Stimulated activated CD8-positive, alpha-beta memory T cell treated with anti-CD3 and anti-CD28 coated beads, Interleukin-15, amount 100 ng/mL, for 48 hours (primary cell): ENCODE results near the gene SMTN.

ENCODE experiments used
- DNase-seq, 2 donors: peaks; one replicate each; pipeline ENCODE4 v3.0.0-alpha.2; 2020; ENCODE audit warnings: low read depth in 2 of 2

Gene SMTN

GRCh38 chr22:31126869-31127175, 45.7 kb downstream of the SMTN start:
- DNase-seq = no peak

DNA sequence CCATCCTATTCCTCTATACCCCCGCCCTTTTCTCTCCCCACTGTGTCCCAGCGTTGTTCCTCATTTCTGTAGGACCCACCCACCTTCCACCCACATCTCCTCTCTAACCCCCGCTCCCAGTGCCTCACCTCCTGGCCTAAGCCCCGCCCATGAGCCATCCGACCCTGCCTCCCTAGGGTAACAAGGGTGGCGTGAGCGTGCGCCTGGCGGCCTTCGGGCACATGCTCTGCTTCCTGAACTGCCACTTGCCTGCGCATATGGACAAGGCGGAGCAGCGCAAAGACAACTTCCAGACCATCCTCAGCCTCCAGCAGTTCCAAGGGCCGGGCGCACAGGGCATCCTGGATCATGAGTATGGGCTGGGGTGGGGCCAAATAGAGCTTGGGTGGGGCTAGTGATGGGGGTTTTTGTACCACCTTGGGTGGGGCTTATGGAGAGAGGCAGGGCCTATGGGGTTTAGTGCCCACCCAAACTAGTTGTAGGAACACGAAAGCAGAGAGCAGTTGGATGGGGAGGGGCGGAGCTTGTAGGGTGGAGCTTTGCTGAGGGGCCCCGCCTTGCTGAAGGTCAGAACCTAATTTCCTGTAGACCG, 46.2 kb downstream of the SMTN start:
- no peak for DNase-seq

DNA sequence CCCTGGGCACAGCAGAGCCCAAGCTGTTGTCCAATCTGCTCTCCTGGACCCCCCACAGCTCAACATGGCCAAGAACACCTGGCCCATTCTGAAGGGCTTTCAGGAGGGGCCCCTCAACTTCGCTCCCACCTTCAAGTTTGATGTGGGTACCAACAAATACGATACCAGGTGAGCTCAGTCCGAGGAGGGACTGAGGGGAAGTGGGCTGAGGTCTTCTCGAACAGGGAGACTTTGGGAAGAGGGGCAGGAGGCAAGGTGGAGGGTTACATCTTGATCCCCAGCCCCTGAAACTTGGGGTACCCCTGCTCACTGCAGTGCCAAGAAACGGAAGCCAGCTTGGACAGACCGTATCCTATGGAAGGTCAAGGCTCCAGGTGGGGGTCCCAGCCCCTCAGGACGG, 47.0 kb downstream of the SMTN start:
- DNase-seq = no peak

DNA sequence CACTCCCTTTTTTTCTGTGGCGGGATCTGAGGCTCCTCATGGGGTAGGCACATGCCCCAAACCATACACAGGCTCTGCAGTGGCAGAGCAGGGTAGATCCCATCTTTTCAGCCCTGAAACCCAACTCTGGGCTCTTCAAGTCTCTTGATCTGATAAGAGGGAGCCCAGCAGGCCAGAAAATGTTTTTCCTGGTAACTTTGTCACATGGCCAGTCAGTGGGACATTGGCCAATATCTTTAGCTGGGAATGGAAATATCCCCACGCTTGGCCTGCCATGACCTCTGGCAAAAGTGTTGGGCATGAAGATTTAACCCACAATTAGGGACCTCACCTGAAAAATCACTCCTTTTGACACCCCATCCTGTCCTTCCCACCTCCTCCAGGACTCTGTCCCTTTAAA, 49.8 kb downstream of the SMTN start:
- no peak for DNase-seq

GRCh38 chr22:31133911-31134310, 52.8 kb downstream of the SMTN start:
- no peak for DNase-seq

DNA sequence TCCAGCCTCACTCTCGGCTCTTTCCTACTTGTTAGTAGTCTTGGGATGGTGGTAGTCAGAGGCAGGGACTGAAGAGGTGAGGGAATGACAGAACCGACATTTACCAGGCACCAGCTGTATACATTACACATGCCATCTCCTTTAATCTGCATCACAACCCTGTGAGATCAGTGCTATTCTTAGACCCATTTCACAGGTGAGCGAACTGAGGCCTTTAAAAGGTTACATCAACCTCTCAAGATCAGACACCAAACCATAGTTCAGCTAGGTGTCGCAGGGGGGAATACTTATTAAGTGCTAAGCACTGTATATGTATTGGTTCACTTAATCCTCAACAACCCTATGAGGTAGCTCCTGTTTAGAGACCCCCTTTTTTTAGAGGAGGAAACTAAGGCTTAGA, 53.6 kb downstream of the SMTN start:
- DNase-seq = no peak

DNA sequence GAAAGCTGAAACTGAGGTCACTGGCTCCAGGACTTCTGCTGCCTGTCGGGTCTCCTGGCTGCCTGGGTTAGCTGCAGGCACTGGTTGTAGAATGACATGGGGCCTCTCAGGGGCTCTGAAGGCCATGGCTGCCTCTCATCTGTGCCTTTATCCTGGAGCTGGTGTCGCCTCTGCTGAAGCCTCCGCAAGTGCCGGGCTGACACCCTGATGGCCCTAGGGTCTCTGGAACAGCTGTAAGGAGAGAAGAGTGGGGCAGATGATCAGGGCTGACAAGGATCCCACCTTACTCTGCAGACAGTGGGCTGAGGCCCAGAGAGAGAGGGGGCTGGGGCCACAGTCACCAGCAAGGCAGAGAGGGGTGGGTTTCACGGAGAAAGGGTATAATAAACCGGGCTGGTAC, 54.6 kb downstream of the SMTN start:
- DNase-seq = no peak

DNA sequence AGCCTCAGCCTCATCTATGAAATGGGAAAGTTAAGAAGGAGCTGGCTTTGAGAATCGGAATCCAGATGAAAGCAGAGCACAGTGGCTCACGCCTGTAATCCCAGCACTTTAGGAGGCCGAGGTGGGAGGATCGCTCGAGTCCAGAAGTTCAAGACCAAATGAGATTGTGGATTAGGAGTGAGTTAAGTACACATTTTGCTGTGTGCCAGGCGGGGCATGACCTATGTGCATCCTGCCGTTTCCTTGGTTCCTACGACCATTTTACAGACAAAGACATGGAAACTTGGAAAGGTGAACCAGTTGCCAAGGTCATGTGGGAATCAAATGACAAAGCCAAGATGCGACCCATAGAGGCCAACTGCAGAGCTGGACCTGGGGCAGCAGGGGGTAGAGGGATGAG, 55.0 kb downstream of the SMTN start:
- no peak for DNase-seq

GRCh38 chr22:31136711-31137110, 55.6 kb downstream of the SMTN start:
- no peak for DNase-seq

GRCh38 chr22:31137721-31138120, 56.6 kb downstream of the SMTN start:
- DNase-seq = no peak

GRCh38 chr22:31138126-31138525, 57.0 kb downstream of the SMTN start:
- DNase-seq = no peak

DNA sequence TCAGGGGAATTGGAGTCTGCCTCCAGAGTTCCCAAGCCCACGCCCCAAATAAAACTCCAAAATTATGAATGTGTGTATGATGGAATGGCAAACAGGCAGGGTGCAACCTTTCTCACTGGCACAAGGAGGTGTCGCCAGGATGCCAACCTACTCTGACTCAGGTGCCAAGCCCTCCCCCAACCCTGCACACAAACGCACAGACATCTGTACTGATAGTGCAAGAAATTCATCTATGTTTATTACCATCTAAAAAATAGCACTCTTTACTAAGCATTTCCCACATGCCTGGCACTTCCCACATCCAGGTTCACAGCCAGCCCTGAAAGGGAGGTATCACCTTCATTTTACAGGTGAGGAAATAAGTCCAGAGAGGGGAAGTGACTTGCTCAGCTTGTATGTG, 57.9 kb downstream of the SMTN start:
- no peak for DNase-seq

GRCh38 chr22:31139866-31140716, 59.0 kb downstream of the SMTN start, which contains the start of gene PLA2G3:
PLA2G3 (minus strand) TSS chr22:31140508; CDS start chr22:31140354, 154 bp downstream.
- DNase-seq = no peak

GRCh38 chr22:31140746-31141145, 59.6 kb downstream of the SMTN start:
- no peak for DNase-seq

- DNase-seq = no peak
Observed at GRCh38 chr22:31141551-31141950, 60.4 kb downstream of the SMTN start.

DNA sequence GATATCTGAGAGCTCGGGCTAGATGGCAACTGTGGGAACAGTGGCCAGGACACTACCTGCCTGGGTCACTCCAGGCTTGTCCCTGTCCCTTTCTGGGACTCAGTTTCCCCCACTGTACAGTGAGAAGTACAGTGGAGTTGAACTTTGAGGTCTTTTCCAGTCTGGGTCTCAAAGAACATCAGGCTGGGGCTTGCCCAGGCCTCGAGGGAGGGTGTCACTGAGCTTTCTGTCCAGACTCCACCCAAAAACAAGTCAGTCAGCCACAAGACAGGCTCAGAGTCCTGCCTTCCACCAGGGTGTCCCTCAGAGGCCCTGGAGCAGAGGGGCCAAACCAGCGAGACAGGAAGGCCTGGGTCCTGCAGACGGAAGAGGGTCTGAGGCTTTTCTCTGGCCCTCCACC, 61.2 kb downstream of the SMTN start:
- no peak for DNase-seq

DNA sequence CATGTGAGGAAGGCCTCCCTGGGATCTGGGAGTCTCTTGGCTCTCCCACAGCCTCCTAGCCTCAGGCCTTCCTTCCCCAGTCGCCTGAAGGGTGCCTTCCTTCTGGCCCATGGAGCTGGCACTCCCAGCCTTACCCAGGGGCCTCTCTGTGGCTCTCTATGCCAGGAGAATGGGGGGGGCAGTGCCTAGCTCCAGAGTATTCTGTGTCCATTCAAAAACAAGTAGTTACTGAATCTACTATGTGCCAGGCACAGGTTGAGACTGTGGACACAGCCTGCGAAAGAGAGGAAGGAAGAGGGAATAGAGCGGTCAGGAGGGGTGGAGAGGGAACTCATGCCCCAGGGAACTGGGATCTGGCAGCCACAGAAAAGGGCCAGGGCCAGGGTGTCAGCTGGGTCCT, 61.9 kb downstream of the SMTN start:
- no peak for DNase-seq

DNA sequence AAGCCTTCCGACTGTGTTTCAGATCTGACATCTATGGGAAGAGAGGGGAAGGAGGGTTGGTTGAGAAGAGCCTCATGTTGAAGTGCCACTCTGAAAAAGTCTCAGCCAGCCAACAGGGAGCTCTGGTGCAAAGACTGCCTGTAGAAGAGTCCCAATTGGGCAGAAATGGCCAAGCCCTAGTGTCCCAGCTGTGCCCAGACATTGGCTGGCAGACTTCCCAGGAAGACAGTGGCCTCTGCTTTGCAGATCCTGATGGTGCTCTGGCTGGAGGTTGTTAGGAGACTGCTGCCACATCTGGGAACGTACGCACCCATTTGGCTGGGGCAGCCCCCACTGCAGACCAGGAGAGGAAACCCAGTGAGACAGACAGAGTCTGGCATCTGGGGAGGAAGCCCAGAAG, 62.4 kb downstream of the SMTN start:
- no peak for DNase-seq

- DNase-seq = no peak
Observed at GRCh38 chr22:31144223-31144622, 63.1 kb downstream of the SMTN start.

GRCh38 chr22:31148488-31148887, 67.4 kb downstream of the SMTN start:
- DNase-seq = no peak

GRCh38 chr22:31148953-31149627, 68.0 kb downstream of the SMTN start:
- no peak for DNase-seq

GRCh38 chr22:31150615-31151014, 69.5 kb downstream of the SMTN start:
- DNase-seq = no peak

GRCh38 chr22:31151872-31152271, 70.8 kb downstream of the SMTN start:
- DNase-seq = no peak
